IgD-negative memory B cell (primary cell): ENCODE measurements around the gene PRDX1. TPM values are rescaled to one million over a fixed set of nuclear protein-coding genes. Genes with fewer than 3 reads are reported as not detected.
"Not testable (repeated sequence)": the region's sequence is repeated elsewhere in the genome, so short reads cannot be mapped to it uniquely, and the experiment has no call there.

ENCODE experiments used
- H3K27ac Mint-ChIP-seq, 3 donors: one replicate each; pipeline ENCODE4 v1.8.0; 2020 to 2022; ENCODE audit warnings: mild to moderate bottlenecking in 3 of 3, mixed read lengths in 3 of 3, moderate library complexity in 1 of 3
- H3K27me3 Mint-ChIP-seq: one replicate; pipeline ENCODE4 v1.8.0; 2021; ENCODE audit warnings: mixed read lengths
- H3K36me3 Mint-ChIP-seq: one replicate; pipeline ENCODE4 v1.8.0; 2020; ENCODE audit warnings: mild to moderate bottlenecking, mixed read lengths
- H3K4me1 Mint-ChIP-seq, 3 donors: one replicate each; pipeline ENCODE4 v1.8.0; 2020 to 2022; ENCODE audit warnings: mixed read lengths in 3 of 3, mild to moderate bottlenecking in 1 of 3
- H3K4me3 Mint-ChIP-seq, 4 donors: one replicate each; pipeline ENCODE4 v1.8.0; 2020 to 2022; ENCODE audit warnings: mild to moderate bottlenecking in 4 of 4, mixed read lengths in 4 of 4, moderate library complexity in 3 of 4
- H3K9me3 Mint-ChIP-seq, 3 donors: one replicate each; pipeline ENCODE4 v1.8.0; 2020 to 2021; ENCODE audit warnings: mixed read lengths in 3 of 3, mild to moderate bottlenecking in 1 of 3
- polyA plus RNA-seq: library from polyadenylated mRNA; unstranded; fragments of 300-500 nt; fragmentation: Illumina TruSeq; gene quantifications from one replicate; pipeline ENCODE4 v1.2.3, GENCODE V29; 2021

Gene PRDX1
- polyA plus RNA-seq, 1 donor from 2014 or later, result 264 TPM

GRCh38 chr1:45503462-45504360 is 18.0 kb downstream of the PRDX1 start:
- no peaks in the 10 kb centered on the region for H3K9me3 Mint-ChIP-seq
- no peaks in the 10 kb centered on the region for H3K27me3 Mint-ChIP-seq
- no peak overlapping the region for H3K27ac Mint-ChIP-seq
- peaks cover 15 to 26% (median 22%) of the 10 kb centered on the region in 3 donors for H3K4me1 Mint-ChIP-seq
- H3K36me3 Mint-ChIP-seq, result peaks cover 2% of the 10 kb centered on the region
- H3K4me3 Mint-ChIP-seq, result no peak overlapping the region

- H3K4me3 Mint-ChIP-seq, result peak overlapping the region in 3 of 4 donors; percentile 8 to 85 (median 75)
- H3K27ac Mint-ChIP-seq, result no peak overlapping the region
- no peaks in the 10 kb centered on the region for H3K27me3 Mint-ChIP-seq
- H3K36me3 Mint-ChIP-seq, result peaks cover 2% of the 10 kb centered on the region
- H3K4me1 Mint-ChIP-seq, result peaks cover 17 to 26% (median 23%) of the 10 kb centered on the region in 3 donors
- H3K9me3 Mint-ChIP-seq, result no peaks in the 10 kb centered on the region
These were observed 20.2 kb downstream of the PRDX1 start for GRCh38 chr1:45501505-45501859.

DNA sequence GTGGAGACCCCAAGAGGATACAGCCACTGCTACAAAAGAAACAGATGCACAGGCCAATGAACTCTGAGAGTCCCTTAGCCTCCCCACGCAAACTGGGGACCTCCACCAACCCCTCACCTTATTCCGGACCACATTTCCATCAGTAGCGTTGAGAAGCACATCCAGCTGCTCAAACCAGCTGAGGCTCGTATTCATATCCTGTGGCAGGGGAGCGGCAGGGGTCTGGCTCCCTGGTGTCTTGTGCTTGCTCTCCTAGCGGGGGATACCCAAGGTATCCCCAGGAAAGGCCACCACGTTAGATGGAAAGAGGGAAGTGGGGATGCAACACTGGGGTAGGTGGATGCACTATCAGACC is 22.3 kb downstream of the PRDX1 start:
- Mint-ChIP-seq H3K4me1 (peaks cover 17 to 26% (median 23%) of the 10 kb centered on the region in 3 donors), H3K36me3 (peaks cover 2% of the 10 kb centered on the region), H3K4me3 (peak overlapping the region; percentile 85 to 99 (median 98)), H3K27ac (peak overlapping the region; percentile 7 to 95 (median 86)), H3K27me3 (no peaks in the 10 kb centered on the region), H3K9me3 (no peaks in the 10 kb centered on the region)

DNA sequence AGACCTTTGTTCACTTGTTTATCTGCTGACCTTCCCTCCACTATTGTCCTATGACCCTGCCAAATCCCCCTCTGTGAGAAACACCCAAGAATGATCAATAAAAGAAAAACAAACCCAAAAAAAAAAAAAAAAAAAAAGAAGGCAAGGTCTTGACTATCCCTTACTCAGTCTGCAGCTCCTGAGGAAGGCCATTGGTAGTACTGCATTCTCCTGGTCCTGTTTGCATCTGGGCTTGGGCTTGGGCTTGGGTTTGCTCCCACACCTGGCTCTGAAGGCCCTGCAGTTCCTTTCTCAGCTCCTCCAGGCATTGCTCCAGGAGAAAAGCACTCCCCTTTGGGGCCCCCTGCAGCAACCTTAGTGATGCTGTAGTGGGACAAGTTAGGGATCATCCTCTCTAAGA is 23.4 kb downstream of the PRDX1 start:
- H3K4me1 Mint-ChIP-seq, result peaks cover 18 to 26% (median 23%) of the 10 kb centered on the region in 3 donors
- H3K9me3 Mint-ChIP-seq, result no peaks in the 10 kb centered on the region
- H3K27me3 Mint-ChIP-seq, result no peaks in the 10 kb centered on the region
- H3K36me3 Mint-ChIP-seq, result peaks cover 2% of the 10 kb centered on the region
- peak overlapping the region in 2 of 4 donors; percentile 85 to 96 for H3K4me3 Mint-ChIP-seq
- no peak overlapping the region for H3K27ac Mint-ChIP-seq

DNA sequence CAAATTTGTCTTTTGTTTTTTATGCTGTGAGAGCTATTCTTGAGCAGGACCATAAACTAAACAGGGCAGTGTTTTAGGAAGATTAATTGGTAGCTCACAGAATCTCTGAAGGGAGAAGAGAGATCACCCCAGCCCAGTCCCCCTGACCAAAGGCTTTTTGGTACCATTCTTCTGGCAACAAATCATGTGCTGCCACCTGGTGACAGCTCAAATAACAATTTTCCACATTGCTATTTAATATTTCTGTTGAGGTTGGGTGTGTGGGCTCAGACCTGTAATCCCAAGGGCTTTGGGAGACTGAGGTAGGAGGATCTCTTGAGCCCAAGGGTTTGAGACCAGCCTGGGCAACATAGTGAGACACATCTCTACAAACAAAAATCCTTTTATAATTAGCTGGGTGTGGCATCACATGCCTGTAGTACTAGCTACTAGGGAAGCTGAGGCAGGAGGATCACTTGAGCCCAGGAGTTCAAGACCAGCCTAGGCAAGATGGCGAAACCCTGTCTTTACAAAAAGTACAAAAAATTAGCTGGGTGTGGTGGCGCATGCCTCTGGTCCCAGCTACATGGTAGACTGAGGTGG is 28.5 kb downstream of the PRDX1 start:
- Mint-ChIP-seq H3K4me1 (peaks cover 11 to 14% (median 12%) of the 10 kb centered on the region in 3 donors), H3K4me3 (peak overlapping the region in 3 of 4 donors; percentile 29 to 82 (median 45)), H3K36me3 (no peaks in the 10 kb centered on the region), H3K27me3 (peaks cover 2% of the 10 kb centered on the region), H3K27ac (peak overlapping the region in 2 of 3 donors; percentile 19 to 81), H3K9me3 (no peaks in the 10 kb centered on the region)

- peak overlapping the region in 2 of 4 donors; percentile 45 to 82 for H3K4me3 Mint-ChIP-seq
- no peaks in the 10 kb centered on the region for H3K36me3 Mint-ChIP-seq
- H3K9me3 Mint-ChIP-seq, result no peaks in the 10 kb centered on the region
- H3K27ac Mint-ChIP-seq, result peak overlapping the region in 1 of 3 donors; percentile 81
- H3K4me1 Mint-ChIP-seq, result peaks cover 13 to 15% (median 15%) of the 10 kb centered on the region in 3 donors
- peaks cover 2% of the 10 kb centered on the region for H3K27me3 Mint-ChIP-seq
These were observed 29.0 kb downstream of the PRDX1 start for GRCh38 chr1:45492691-45493090.

DNA sequence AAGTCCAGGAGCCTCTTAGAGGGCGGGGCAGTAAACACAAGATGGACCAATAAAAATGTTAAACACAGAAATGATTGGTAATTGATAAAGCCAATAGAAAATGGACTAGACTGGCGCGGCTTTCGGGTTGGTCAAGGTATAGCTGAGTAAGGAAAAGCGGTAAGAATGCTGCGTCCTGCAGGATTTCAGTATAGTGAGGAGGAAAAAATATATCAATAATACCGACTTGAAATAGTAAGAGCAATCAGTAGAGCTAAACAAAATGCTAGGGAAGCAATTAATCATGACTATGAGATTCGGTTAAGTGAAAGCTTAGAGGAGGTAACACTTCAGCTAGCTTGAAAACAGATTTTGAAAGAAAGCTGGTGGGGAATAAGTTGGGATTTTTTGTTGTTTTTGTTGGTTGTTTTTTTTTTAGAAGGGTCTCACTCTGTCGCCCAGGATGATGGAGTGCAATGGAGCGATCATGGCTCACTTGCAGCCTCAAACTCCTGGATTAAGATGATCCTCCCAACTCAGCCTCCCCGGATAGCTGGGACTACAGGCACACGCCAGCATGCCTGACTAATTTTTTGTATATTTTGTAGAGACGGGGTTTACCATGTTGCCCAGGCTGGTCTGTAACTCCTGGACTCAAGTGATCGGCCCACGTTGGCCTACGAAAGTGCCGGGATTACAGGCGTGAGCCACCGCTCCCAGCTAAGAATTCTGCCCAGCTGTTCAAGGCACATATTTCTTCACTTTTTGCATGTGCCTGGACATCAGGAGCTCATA is 30.0 kb downstream of the PRDX1 start:
- peaks cover 17 to 23% (median 21%) of the 10 kb centered on the region in 3 donors for H3K4me1 Mint-ChIP-seq
- H3K4me3 Mint-ChIP-seq, result no peak overlapping the region
- no peaks in the 10 kb centered on the region for H3K36me3 Mint-ChIP-seq
- peaks cover 2% of the 10 kb centered on the region for H3K27me3 Mint-ChIP-seq
- H3K27ac Mint-ChIP-seq, result no peak overlapping the region
- H3K9me3 Mint-ChIP-seq, result no peaks in the 10 kb centered on the region

- Mint-ChIP-seq H3K4me1 (peaks cover 17 to 27% (median 22%) of the 10 kb centered on the region in 3 donors), H3K27ac (no peak within 1 kb of the TSS), H3K4me3 (no peak within 1 kb of the TSS), H3K36me3 (no peaks in the 10 kb centered on the region), H3K27me3 (peaks cover 2% of the 10 kb centered on the region), H3K9me3 (no peaks in the 10 kb centered on the region)
These were observed 30.8 kb downstream of the PRDX1 start, which contains the start of gene TESK2 for GRCh38 chr1:45490626-45491486. TSS of gene TESK2 (minus strand) at chr1:45491163. CDS start at chr1:45457785, 33,378 bp downstream.

GRCh38 chr1:45490121-45490625 is 31.5 kb downstream of the PRDX1 start:
- Mint-ChIP-seq H3K27ac (no peak overlapping the region), H3K36me3 (no peaks in the 10 kb centered on the region), H3K27me3 (peaks cover 2% of the 10 kb centered on the region), H3K4me3 (no peak overlapping the region), H3K4me1 (peaks cover 17 to 28% (median 22%) of the 10 kb centered on the region in 3 donors), H3K9me3 (no peaks in the 10 kb centered on the region)

- not testable (repeated sequence) for H3K36me3 Mint-ChIP-seq, H3K27me3 Mint-ChIP-seq, H3K9me3 Mint-ChIP-seq
- Mint-ChIP-seq H3K4me3 (peak overlapping the region in 1 of 4 donors; percentile 40), H3K27ac (peak overlapping the region in 1 of 3 donors; percentile 47), H3K4me1 (peaks cover 17 to 28% (median 22%) of the 10 kb centered on the region in 3 donors)
These were observed 32.3 kb downstream of the PRDX1 start for GRCh38 chr1:45489379-45489778.

- Mint-ChIP-seq H3K4me3 (peak overlapping the region in 2 of 4 donors; percentile 12 to 43), H3K9me3 (no peaks in the 10 kb centered on the region), H3K36me3 (no peaks in the 10 kb centered on the region), H3K27ac (no peak overlapping the region), H3K4me1 (peaks cover 17 to 28% (median 22%) of the 10 kb centered on the region in 3 donors), H3K27me3 (peaks cover 2% of the 10 kb centered on the region)
These were observed 32.9 kb downstream of the PRDX1 start for GRCh38 chr1:45488666-45489377.

GRCh38 chr1:45485949-45486348 is 35.7 kb downstream of the PRDX1 start:
- Mint-ChIP-seq H3K4me3 (peak overlapping the region in 1 of 4 donors; percentile 48), H3K4me1 (peaks cover 13 to 22% (median 22%) of the 10 kb centered on the region in 3 donors), H3K27me3 (peaks cover 2% of the 10 kb centered on the region), H3K36me3 (peaks cover 3% of the 10 kb centered on the region), H3K9me3 (no peaks in the 10 kb centered on the region), H3K27ac (no peak overlapping the region)

DNA sequence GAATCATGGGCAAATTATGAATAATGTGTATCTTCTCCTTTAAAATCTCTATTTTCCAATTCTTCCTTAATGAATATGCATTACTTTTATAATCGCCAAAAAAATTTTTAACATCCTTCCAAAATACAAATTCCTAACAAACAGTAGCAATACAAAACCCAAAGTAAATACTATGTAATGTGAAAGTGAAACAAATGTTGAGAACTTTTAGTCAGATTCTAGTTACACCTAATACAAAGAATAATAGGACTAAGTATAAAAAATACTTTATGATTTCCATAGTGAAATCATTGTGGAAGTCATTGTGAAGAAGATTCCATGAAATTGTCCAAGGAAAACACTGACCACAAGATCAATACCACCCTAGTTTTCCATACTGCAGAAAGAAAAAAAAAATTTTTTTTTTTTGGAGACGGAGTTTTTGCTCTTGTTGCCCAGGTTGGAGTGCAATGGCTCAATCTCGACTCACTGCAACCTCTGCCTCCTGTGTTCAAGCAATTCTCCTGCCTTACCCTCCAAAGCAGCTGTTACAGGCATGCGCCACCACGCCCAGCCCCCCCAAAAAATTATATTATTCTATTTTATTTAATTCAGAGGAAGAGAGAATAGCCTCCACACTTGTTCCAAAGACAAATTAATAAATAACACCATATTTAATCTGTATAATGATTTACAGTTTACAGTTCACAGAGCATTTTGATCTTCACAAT is 42.5 kb downstream of the PRDX1 start:
- H3K27me3 Mint-ChIP-seq, result no peaks in the 10 kb centered on the region

More for the DNA sequence above, 42.5 kb downstream of the PRDX1 start:
- H3K4me1 Mint-ChIP-seq, result peaks cover 10 to 27% (median 20%) of the 10 kb centered on the region in 3 donors
- H3K4me3 Mint-ChIP-seq, result no peak overlapping the region
- H3K27ac Mint-ChIP-seq, result no peak overlapping the region
- H3K36me3 Mint-ChIP-seq, result peaks cover 6% of the 10 kb centered on the region
- H3K9me3 Mint-ChIP-seq, result no peaks in the 10 kb centered on the region
